Transverse colon (tissue), 4 donors: ENCODE data around the gene ZNF525. TPM values are rescaled to one million over a fixed set of nuclear protein-coding genes. Genes with fewer than 3 reads are reported as not detected.

Experiments used
- DNase-seq: peaks from one replicate; pipeline ENCODE4 v3.0.0-alpha.2; 2019
- H3K27ac ChIP-seq, 4 donors: fragments of 200-600 bp; sonication (generic); 2 replicates each; pipeline ENCODE4 v1.5.1; 2016 to 2018; ENCODE audit warnings: inconsistent platforms in 4 of 4
- H3K27me3 ChIP-seq: fragments of 200-600 bp; sonication (generic); 2 replicates; pipeline ENCODE4 v1.5.1; 2017; ENCODE audit warnings: inconsistent platforms
- H3K36me3 ChIP-seq, 4 donors: fragments of 200-600 bp; sonication (generic); 2 replicates each; pipeline ENCODE4 v1.5.1; 2017 to 2019; ENCODE audit warnings: inconsistent platforms in 4 of 4
- H3K4me1 ChIP-seq, 4 donors: fragments of 200-600 bp; sonication (generic); 2 replicates each; pipeline ENCODE4 v1.5.1; 2017 to 2020; ENCODE audit warnings: inconsistent platforms in 4 of 4
- H3K4me3 ChIP-seq, 4 donors: fragments of 200-600 bp; sonication (generic); 1 replicate in 1 of 4; 2 replicates in 3 of 4; pipeline versions ENCODE4 v1.5.1 to v1.6.1; 2017 to 2019; ENCODE audit warnings: inconsistent platforms in 4 of 4
- H3K9me3 ChIP-seq, 2 donors: fragments of 200-600 bp; sonication (generic); 2 replicates each; pipeline ENCODE4 v1.5.1; 2017 to 2019; ENCODE audit warnings: inconsistent platforms in 2 of 2
- CTCF ChIP-seq, 5 experiments: fragments of 200-600 bp in 3 of 5; fragments of 450-650 bp in 2 of 5; sonication (generic) in 3 of 5; IDR thresholded peaks; 1 replicate in 2 of 5; 2 replicates in 3 of 5; pipeline ENCODE4 v1.5.1; 2016 to 2017; ENCODE audit warnings: antibody characterized with exemption in 5 of 5, inconsistent platforms in 3 of 5, mild to moderate bottlenecking in 2 of 5, moderate library complexity in 1 of 5
- EP300 ChIP-seq: sonication (generic); formaldehyde crosslinking; IDR thresholded peaks from one replicate; pipeline ENCODE4 v1.6.1; 2017; ENCODE audit warnings: antibody characterized with exemption, low read depth
- POLR2A ChIP-seq: fragments of 450-650 bp; IDR thresholded peaks from one replicate; pipeline ENCODE4 v1.6.1; 2016; ENCODE audit warnings: antibody characterized with exemption, mild to moderate bottlenecking, moderate library complexity
- POLR2AphosphoS5 ChIP-seq, 3 donors: sonication (generic); formaldehyde crosslinking; IDR thresholded peaks; one replicate each; pipeline ENCODE4 v1.6.1; 2016; ENCODE audit warnings: antibody characterized with exemption in 3 of 3
- WGBS, 2 donors: methylation state at CpG; one replicate each; pipeline ENCODE4 v1.1.5; 2018; ENCODE audit warnings: low coverage in 1 of 2; 5-methylcytosine and 5-hydroxymethylcytosine counted together
- in situ Hi-C, 4 donors: fragments of 200-750 bp; cut with MboI; loops; one replicate each; pipeline versions ENCODE4 v1.15.0 to v1.15.1; 2017; ENCODE audit warnings: low sequenced_read_pairs in 3 of 4, low pct_ligation_motif_present in 1 of 4, low pct_unique_long_range_greater_than_20kb in 1 of 4
- intact Hi-C: fragments of 100-400 bp; cut with DNase I; formaldehyde crosslinking; loops from one replicate; pipeline ENCODE4 v1.15.1; 2023; ENCODE audit warnings: low total_unique reads
- total RNA-seq, 4 donors: library from RNA; depleted of rRNA; stranded (reverse); fragments of >200 nt; gene quantifications; one replicate each; pipeline ENCODE4 v1.1.0, GENCODE V29; 2016

The ZNF525 gene
- total RNA-seq, 4 donors from 2014 or later, result 9.0 to 34.8 (median 19.5) TPM

- Histone ChIP-seq H3K4me3 (no peak overlapping the region), H3K27me3 (no peaks in the 10 kb centered on the region), H3K27ac (no peak overlapping the region), H3K4me1 (no peaks in the 10 kb centered on the region), H3K9me3 (peaks cover 40 to 66% of the 10 kb centered on the region in 2 donors), H3K36me3 (peaks cover 0 to 77% (median 26%) of the 10 kb centered on the region in 4 donors)
- WGBS, 2 donors, result 88 to 91% methylated on average over 2 to 3 of the region's 3 CpGs
- DNase-seq, result no peak
- intact Hi-C loops (no loop called here), in situ Hi-C loops (no loop called here)
- no peak for TF ChIP-seq EP300
- no peak for TF ChIP-seq CTCF (IDR thresholded peaks at IDR 0.05)
- TF ChIP-seq POLR2AphosphoS5 (IDR thresholded peaks at IDR 0.05), result no peak
- no peak for TF ChIP-seq POLR2A
These were observed 15.9 kb downstream of the ZNF525 start for GRCh38 chr19:53381376-53381775.

- WGBS, 2 donors, result 75 to 78% methylated on average over 3 of the region's 3 CpGs
- no peak for DNase-seq
- intact Hi-C loops, result no loop called here
- H3K36me3 ChIP-seq, result peaks cover 0 to 18% (median 0%) of the 10 kb centered on the region in 4 donors
- no peak overlapping the region for H3K27ac ChIP-seq
- H3K27me3 ChIP-seq, result no peaks in the 10 kb centered on the region
- no peaks in the 10 kb centered on the region for H3K4me1 ChIP-seq
- peaks cover 18 to 26% of the 10 kb centered on the region in 2 donors for H3K9me3 ChIP-seq
- no peak overlapping the region for H3K4me3 ChIP-seq
- in situ Hi-C loops, result no loop called here
- TF ChIP-seq POLR2AphosphoS5 (IDR thresholded peaks at IDR 0.05) (no peak), POLR2A (no peak), CTCF (IDR thresholded peaks at IDR 0.05) (no peak), EP300 (no peak)
These were observed 22.7 kb downstream of the ZNF525 start for GRCh38 chr19:53388168-53388567.

- Histone ChIP-seq H3K36me3 (peaks cover 0 to 18% (median 0%) of the 10 kb centered on the region in 4 donors), H3K4me3 (no peak overlapping the region), H3K4me1 (peaks cover 0 to under 1% (median under 1%) of the 10 kb centered on the region in 4 donors), H3K27ac (no peak overlapping the region), H3K27me3 (no peaks in the 10 kb centered on the region), H3K9me3 (peaks cover 14 to 24% of the 10 kb centered on the region in 2 donors)
- in situ Hi-C loops (no loop called here), intact Hi-C loops (no loop called here)
- WGBS, 2 donors, result 73 to 82% methylated on average over 2 to 5 of the region's 5 CpGs
- no peak for DNase-seq
- TF ChIP-seq EP300 (no peak), POLR2A (no peak), POLR2AphosphoS5 (IDR thresholded peaks at IDR 0.05) (no peak), CTCF (IDR thresholded peaks at IDR 0.05) (no peak)
These were observed 23.4 kb downstream of the ZNF525 start for GRCh38 chr19:53388904-53389303.

GRCh38 chr19:53389571-53389970 lies 24.1 kb downstream of the ZNF525 start:
- intact Hi-C loops, result no loop called here
- in situ Hi-C loops, result no loop called here
- TF ChIP-seq POLR2A (no peak), CTCF (IDR thresholded peaks at IDR 0.05) (no peak), POLR2AphosphoS5 (IDR thresholded peaks at IDR 0.05) (no peak), EP300 (no peak)
- Histone ChIP-seq H3K36me3 (peaks cover 0 to 18% (median 0%) of the 10 kb centered on the region in 4 donors), H3K4me1 (peaks cover 4 to 7% (median 5%) of the 10 kb centered on the region in 4 donors), H3K27me3 (no peaks in the 10 kb centered on the region), H3K4me3 (no peak overlapping the region), H3K27ac (no peak overlapping the region), H3K9me3 (peaks cover 12 to 19% of the 10 kb centered on the region in 2 donors)
- DNase-seq, result no peak
- 85 to 87% methylated on average over 6 to 8 of the region's 8 CpGs for WGBS, 2 donors
